ENCODE results near the gene DUSP22. TPM values are rescaled to one million over a fixed set of nuclear protein-coding genes. Genes with fewer than 3 reads are reported as not detected.

DUSP22 gene
- total and polyA plus RNA-seq, 2 of the 8 experiments (the other 6 are each of a cell fraction or from before 2014, with no cell fraction given), result 15.5 to 32.4 TPM

DNA sequence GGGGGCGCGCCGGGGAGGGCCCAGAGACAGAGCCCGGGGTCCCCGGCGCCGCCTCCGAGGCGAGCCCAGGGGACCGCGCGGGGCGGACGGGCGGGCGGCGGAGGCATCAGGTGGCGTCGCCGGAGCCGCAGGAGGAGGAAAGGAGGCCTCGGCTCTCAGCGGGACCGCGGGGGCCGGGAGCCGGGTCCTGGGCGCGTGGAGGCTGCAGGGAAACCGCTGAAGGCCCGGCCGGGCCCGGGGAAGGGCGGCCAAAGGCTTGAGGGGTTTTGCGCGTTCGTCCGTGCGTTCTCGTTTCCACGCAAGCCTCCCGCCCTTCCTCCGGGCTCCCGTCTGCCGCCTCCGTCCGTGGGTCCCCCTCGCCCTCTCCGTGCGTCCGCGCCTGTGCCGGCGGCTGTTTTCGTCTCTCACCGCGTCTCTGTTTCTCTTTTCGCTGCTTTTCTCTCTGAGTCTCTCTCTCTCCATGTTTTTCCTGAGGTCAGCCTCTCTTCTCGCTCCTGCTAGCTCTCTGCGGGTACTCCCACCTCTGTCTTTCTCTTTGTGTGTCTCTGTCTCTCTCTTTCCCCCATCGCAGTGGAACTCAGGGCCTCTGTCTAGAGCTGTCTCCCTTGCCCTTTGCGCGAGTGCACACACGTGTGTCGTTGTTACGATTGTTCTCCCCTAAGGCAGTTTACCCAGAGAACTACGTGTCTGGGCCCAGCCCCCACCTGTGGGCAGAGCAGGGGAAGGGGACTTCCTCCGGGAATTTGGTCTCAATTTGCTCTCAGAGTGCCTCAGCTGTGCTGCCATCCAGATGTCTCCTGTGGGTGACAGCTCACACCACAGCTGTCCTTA is 101.3 kb downstream of the DUSP22 start:
- Histone ChIP-seq H3K23ac (ENCODE audit: insufficient read length) (no peak overlapping the region), H3K36me3 (ENCODE audit: control insufficient read depth in 2 of 4, insufficient read depth in 4 of 4, low read length in 3 of 4) (peaks cover 0 to 8% (median 0%) of the 10 kb centered on the region in 4 experiments; a peak in 1 of 8 replicates), H2BK120ac (replicated peaks; ENCODE audit: low read depth, low read length) (no peak overlapping the region), H4K8ac (ENCODE audit: extremely low read depth, insufficient read depth, low read length) (peak overlapping the region; percentile 69; the same call in 1 of the 2 replicates), H3K27me3 (replicated peaks in 1 of 4; ENCODE audit: control insufficient read depth in 3 of 4, extremely low read depth in 1 of 4, insufficient read depth in 3 of 4, low read length in 3 of 4) (peaks cover 28 to 67% (median 57%) of the 10 kb centered on the region in 4 experiments), H3K79me1 (ENCODE audit: low read depth, low read length) (no peaks in the 10 kb centered on the region), H3K27ac (ENCODE audit: low read depth, low read length) (no peak overlapping the region), H2BK5ac (ENCODE audit: low read depth, low read length) (no peak overlapping the region; the same call in 1 of the 2 replicates), H2BK15ac (ENCODE audit: low read length) (no peak overlapping the region), H4K91ac (replicated peaks; ENCODE audit: insufficient read length, low read length) (no peak overlapping the region), H3K23me2 (ENCODE audit: low read depth, low read length) (peaks cover 17% of the 10 kb centered on the region; the same call in 1 of the 2 replicates), H3K4me2 (ENCODE audit: insufficient read depth in 1 of 2, low read depth in 2 of 2, low read length in 2 of 2) (peak overlapping the region; percentile 82 to 96), H3K9ac (replicated peaks in 1 of 4; ENCODE audit: extremely low read depth in 1 of 4, low read depth in 3 of 4, low read length in 3 of 4) (0 out of 7 replicates have a peak overlapping the region, but pooled peaks of 1 of the 4 experiments have one; percentile 14), H2BK12ac (ENCODE audit: low read depth, low read length) (no peak overlapping the region), H3K14ac (ENCODE audit: insufficient read length) (no peak overlapping the region), H3K79me2 (ENCODE audit: control insufficient read depth in 1 of 2, insufficient read depth in 2 of 2, low read length in 2 of 2) (no peaks in the 10 kb centered on the region), H3K4me1 (replicated peaks in 1 of 4; ENCODE audit: control insufficient read depth in 3 of 4, insufficient read depth in 4 of 4, low read length in 3 of 4) (peaks cover 2 to 6% (median 4%) of the 10 kb centered on the region in 4 experiments; a peak in 4 of 7 replicates), H3K9me3 (ENCODE audit: insufficient read depth in 2 of 2, low read depth in 1 of 2, low read length in 1 of 2) (no peaks in the 10 kb centered on the region), H4K20me1 (replicated peaks in 1 of 2; ENCODE audit: control insufficient read depth in 1 of 2, insufficient read depth in 2 of 2, low read length in 2 of 2) (peaks cover 0 to 9% of the 10 kb centered on the region in 2 experiments), H2AK5ac (ENCODE audit: low read depth, low read length) (no peak overlapping the region), H2BK20ac (ENCODE audit: low read length) (no peak overlapping the region), H3K56ac (replicated peaks; ENCODE audit: insufficient read length, low read depth, low read length) (no peak overlapping the region), H3K18ac (ENCODE audit: extremely low read depth, low read length) (no peak overlapping the region; the same call in 1 of the 2 replicates), H3K4ac (replicated peaks; ENCODE audit: insufficient read length, low read depth, low read length) (no peak overlapping the region), H2AFZ (ENCODE audit: low read length) (peak overlapping the region; percentile 79; the same call in 1 of the 2 replicates), H3K4me3 (ENCODE audit: extremely low read depth in 1 of 4, insufficient read depth in 2 of 4, low read depth in 3 of 4, low read length in 4 of 4) (peak overlapping the region; percentile 42 to 65 (median 46)), H4K5ac (ENCODE audit: insufficient read length, low read depth, low read length) (no peak overlapping the region)
- CTCF ChIA-PET (ENCODE audit: partially characterized antibody), result interaction anchor here (0.9 to 4.8 kb wide), 6 partner anchors 9 to 205 kb away, joined by 3 to 24 read pairs (median 5); no protein-coding TSS in a partner anchor
- POLR2A ChIA-PET (ENCODE audit: partially characterized antibody), result interaction anchor here (0.9 kb wide), 1 partner anchor 20 kb away, joined by 3 read pairs; no protein-coding TSS in a partner anchor
- FAIRE-seq (no peak), DNase-seq (ENCODE audit: low read depth in 1 of 2, low spot score in 2 of 2) (no peak)
- 4% methylated on average over 45 of the region's 68 CpGs; no CpG with 5 or more reads in 1 of the 2 experiments for WGBS, 2 experiments (ENCODE audit: extremely low coverage in 1 of 2, insufficient coverage in 1 of 2, insufficient read length in 1 of 2, insufficient replicate concordance in 2 of 2, low coverage in 1 of 2, low lambda C conversion rate in 2 of 2, missing lambda C conversion rate in 1 of 2)
- TF ChIP-seq BRCA1 (IDR thresholded peaks at IDR 0.05; ENCODE audit: low read depth, low read length) (no peak), SIN3A (conservative IDR thresholded peaks at IDR 0.05 in 1 of 2, IDR thresholded peaks at IDR 0.05 in 1 of 2; ENCODE audit: low read depth in 1 of 2, low read length in 2 of 2) (peak in 1 of 2 experiments; percentile 19; a peak in 1 of 4 replicates), SUZ12 (IDR thresholded peaks at IDR 0.05; ENCODE audit: low read length) (peak; percentile 79), EZH2 (IDR thresholded peaks at IDR 0.05; ENCODE audit: low read depth, low read length, severe bottlenecking) (peak; percentile 56), TEAD4 (IDR thresholded peaks at IDR 0.05; ENCODE audit: low read depth, low read length) (no peak), RXRA (IDR thresholded peaks at IDR 0.05; ENCODE audit: insufficient read depth, low read depth, low read length) (no peak), KDM5A (IDR thresholded peaks at IDR 0.05; ENCODE audit: low read length) (no peak), GABPA (IDR thresholded peaks at IDR 0.05; ENCODE audit: borderline replicate concordance, insufficient read depth, low read length) (no peak; the same call in 1 of the 2 replicates), YY1 (IDR thresholded peaks at IDR 0.05; ENCODE audit: low read depth, low read length) (no peak)
- TF ChIP-seq, protein P1, sequence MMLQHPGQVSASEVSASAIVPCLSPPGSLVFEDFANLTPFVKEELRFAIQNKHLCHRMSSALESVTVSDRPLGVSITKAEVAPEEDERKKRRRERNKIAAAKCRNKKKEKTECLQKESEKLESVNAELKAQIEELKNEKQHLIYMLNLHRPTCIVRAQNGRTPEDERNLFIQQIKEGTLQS (IDR thresholded peaks at IDR 0.05; ENCODE audit: insufficient read depth, low read depth, low read length), result no peak
